Uterus (tissue), 4 donors: ENCODE results near the gene NEDD4L. TPM values are rescaled to one million over a fixed set of nuclear protein-coding genes. Genes with fewer than 3 reads are reported as not detected.

ENCODE experiments used
- DNase-seq, 2 donors: peaks; one replicate each; pipeline ENCODE4 v3.0.0-alpha.2; 2019 to 2020
- H3K27ac ChIP-seq, 2 donors: fragments of 200-600 bp; sonication (generic); 1 replicate in 1 of 2; 2 replicates in 1 of 2; pipeline ENCODE4 v1.5.1; 2016 to 2018
- H3K27me3 ChIP-seq, 2 donors: fragments of 200-600 bp; sonication (generic); one replicate each; pipeline ENCODE4 v1.5.1; 2018 to 2019; ENCODE audit warnings: control low read depth in 1 of 2
- H3K36me3 ChIP-seq, 2 donors: fragments of 200-600 bp; sonication (generic); one replicate each; pipeline ENCODE4 v1.5.1; 2019; ENCODE audit warnings: control low read depth in 1 of 2
- H3K4me1 ChIP-seq, 2 donors: fragments of 200-600 bp; sonication (generic); one replicate each; pipeline ENCODE4 v1.5.1; 2018 to 2019; ENCODE audit warnings: control low read depth in 1 of 2
- H3K4me3 ChIP-seq, 2 donors: fragments of 200-600 bp; sonication (generic); 1 replicate in 1 of 2; 2 replicates in 1 of 2; pipeline ENCODE4 v1.5.1; 2018 to 2019; ENCODE audit warnings: mild to moderate bottlenecking in 1 of 2
- H3K9me3 ChIP-seq, 2 donors: fragments of 200-600 bp; sonication (generic); one replicate each; pipeline ENCODE4 v1.5.1; 2019; ENCODE audit warnings: control low read depth in 1 of 2
- CTCF ChIP-seq, 4 experiments: fragments of 200-600 bp in 2 of 4; fragments of 450-650 bp in 2 of 4; sonication (generic) in 2 of 4; IDR thresholded peaks; one replicate each; pipeline ENCODE4 v1.5.1; 2016 to 2019; ENCODE audit warnings: antibody characterized with exemption in 4 of 4, mild to moderate bottlenecking in 2 of 4, moderate library complexity in 1 of 4
- POLR2A ChIP-seq, 2 donors: fragments of 450-650 bp; IDR thresholded peaks; one replicate each; pipeline ENCODE4 v1.6.1; 2016; ENCODE audit warnings: antibody characterized with exemption in 2 of 2, mild to moderate bottlenecking in 1 of 2, moderate library complexity in 1 of 2
- intact Hi-C: fragments of 100-400 bp; cut with DNase I; formaldehyde crosslinking; loops from one replicate; pipeline ENCODE4 v1.15.1; 2023; ENCODE audit warnings: low total_unique reads
- total RNA-seq, 4 donors: library from RNA; depleted of rRNA in 3 of 4; stranded (reverse); fragments of >200 nt in 3 of 4; gene quantifications; one replicate each; pipeline versions ENCODE4 v1.1.0 to v1.2.4, GENCODE V29; 2014 to 2023
- donor health status: DM: yes; HTN: yes; CAD: no.

The NEDD4L gene
- total RNA-seq, 4 donors from 2014 or later, result 6.2 to 45.9 (median 32.3) TPM

GRCh38 chr18:58055890-58056558, 12.0 kb downstream of the NEDD4L start:
- H3K27me3 ChIP-seq, result no peaks in the 10 kb centered on the region
- DNase-seq, result no peak
- TF ChIP-seq POLR2A (IDR thresholded peaks at IDR 0.05), result no peak
- H3K36me3 ChIP-seq, result no peaks in the 10 kb centered on the region
- H3K27ac ChIP-seq, result no peak overlapping the region
- no peaks in the 10 kb centered on the region for H3K4me1 ChIP-seq
- no peaks in the 10 kb centered on the region for H3K9me3 ChIP-seq
- intact Hi-C loops, result no loop called here
- H3K4me3 ChIP-seq, result no peak overlapping the region

- intact Hi-C loops, result no loop called here
- Histone ChIP-seq H3K4me1 (no peaks in the 10 kb centered on the region), H3K36me3 (no peaks in the 10 kb centered on the region), H3K9me3 (no peaks in the 10 kb centered on the region), H3K27me3 (no peaks in the 10 kb centered on the region), H3K27ac (no peak overlapping the region), H3K4me3 (no peak overlapping the region)
- no peak for DNase-seq
- TF ChIP-seq POLR2A (IDR thresholded peaks at IDR 0.05) (no peak), CTCF (IDR thresholded peaks at IDR 0.05) (no peak)
These were observed 12.8 kb downstream of the NEDD4L start for GRCh38 chr18:58056852-58057251.

- H3K36me3 ChIP-seq, result no peaks in the 10 kb centered on the region
- no peak for DNase-seq
- no peaks in the 10 kb centered on the region for H3K27me3 ChIP-seq
- intact Hi-C loops, result no loop called here
- no peaks in the 10 kb centered on the region for H3K4me1 ChIP-seq
- H3K9me3 ChIP-seq, result no peaks in the 10 kb centered on the region
- TF ChIP-seq POLR2A (IDR thresholded peaks at IDR 0.05), result no peak
- TF ChIP-seq CTCF (IDR thresholded peaks at IDR 0.05), result no peak
- H3K27ac ChIP-seq, result no peak overlapping the region
- no peak overlapping the region for H3K4me3 ChIP-seq
These were observed 13.4 kb downstream of the NEDD4L start for GRCh38 chr18:58057291-58057965.

- Histone ChIP-seq H3K27me3 (no peaks in the 10 kb centered on the region), H3K27ac (no peak overlapping the region), H3K36me3 (no peaks in the 10 kb centered on the region), H3K4me3 (no peak overlapping the region), H3K4me1 (no peaks in the 10 kb centered on the region), H3K9me3 (no peaks in the 10 kb centered on the region)
- TF ChIP-seq CTCF (IDR thresholded peaks at IDR 0.05) (no peak), POLR2A (IDR thresholded peaks at IDR 0.05) (no peak)
- DNase-seq, result no peak
- intact Hi-C loops, result no loop called here
These were observed 14.7 kb downstream of the NEDD4L start for GRCh38 chr18:58058720-58059119.

GRCh38 chr18:58060254-58060653, 16.2 kb downstream of the NEDD4L start:
- TF ChIP-seq POLR2A (IDR thresholded peaks at IDR 0.05) (no peak), CTCF (IDR thresholded peaks at IDR 0.05) (no peak)
- Histone ChIP-seq H3K4me1 (no peaks in the 10 kb centered on the region), H3K27me3 (no peaks in the 10 kb centered on the region), H3K4me3 (no peak overlapping the region), H3K36me3 (no peaks in the 10 kb centered on the region), H3K9me3 (no peaks in the 10 kb centered on the region), H3K27ac (no peak overlapping the region)
- DNase-seq, result no peak
- intact Hi-C loops, result no loop called here
